Endothelial cell (in vitro differentiated cells): ENCODE results near the gene CD28. TPM values are rescaled to one million over a fixed set of nuclear protein-coding genes. Genes with fewer than 3 reads are reported as not detected.

ENCODE experiments used
- DNase-seq: peaks from one replicate; pipeline ENCODE4 v3.0.0; 2021; ENCODE audit warnings: low spot score
- H3K27ac Mint-ChIP-seq: one replicate; pipeline ENCODE4 v1.8.0; 2021; ENCODE audit warnings: mixed read lengths, inconsistent platforms; ENCODE audit not compliant: unreplicated experiment
- H3K27me3 Mint-ChIP-seq: one replicate; pipeline ENCODE4 v1.8.0; 2021; ENCODE audit warnings: mild to moderate bottlenecking, moderate library complexity, mixed read lengths, inconsistent platforms; ENCODE audit not compliant: unreplicated experiment
- H3K36me3 Mint-ChIP-seq: one replicate; pipeline ENCODE4 v1.8.0; 2021; ENCODE audit warnings: mild to moderate bottlenecking, low read depth, mixed read lengths, inconsistent platforms; ENCODE audit not compliant: unreplicated experiment
- H3K4me1 Mint-ChIP-seq: one replicate; pipeline ENCODE4 v1.8.0; 2021; ENCODE audit warnings: mild to moderate bottlenecking, mixed read lengths, inconsistent platforms; ENCODE audit not compliant: unreplicated experiment
- H3K4me3 Mint-ChIP-seq: one replicate; pipeline ENCODE4 v1.8.0; 2021; ENCODE audit warnings: mild to moderate bottlenecking, mixed read lengths, inconsistent platforms; ENCODE audit not compliant: unreplicated experiment
- H3K9me3 Mint-ChIP-seq: one replicate; pipeline ENCODE4 v1.8.0; 2021; ENCODE audit warnings: mixed read lengths, inconsistent platforms; ENCODE audit not compliant: unreplicated experiment
- CTCF ChIP-seq: fragments of 200-600 bp; sonication (generic); IDR thresholded peaks from one replicate; pipeline ENCODE4 v1.5.0; 2021; ENCODE audit warnings: antibody characterized with exemption; ENCODE audit not compliant: unreplicated experiment
- total RNA-seq: library from RNA; stranded (reverse); fragmentation: NEBNext Ultra II Directional; extraction: Animal tissue kit (Norgen Biotek cat#: 25700); gene quantifications from one replicate; pipeline ENCODE4 v1.2.1, GENCODE V29; 2021; ENCODE audit not compliant: unreplicated experiment

CD28 gene
- total RNA-seq, 1 donor from 2014 or later, result not detected

DNA sequence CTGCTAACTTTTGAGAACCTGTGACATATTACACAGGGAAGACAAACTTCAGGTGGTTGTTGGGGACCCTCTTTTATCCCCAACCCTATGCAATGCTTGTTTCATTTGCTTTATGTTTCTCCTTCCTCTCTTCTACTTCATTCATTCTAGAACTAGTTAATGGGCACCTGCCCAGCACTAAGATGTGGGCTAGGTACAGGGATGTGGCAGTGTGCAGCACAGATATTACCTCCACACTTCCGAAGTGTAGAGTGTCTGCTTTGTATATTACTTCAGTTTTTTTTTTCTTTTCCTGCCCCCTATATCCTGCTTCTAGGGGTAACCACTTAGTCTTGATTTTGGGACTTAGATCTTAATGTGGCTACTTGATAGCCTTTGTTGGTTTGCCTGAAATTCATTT, 35.1 kb downstream of the CD28 start:
- Mint-ChIP-seq H3K36me3 (no peaks in the 10 kb centered on the region), H3K27me3 (peaks cover 3% of the 10 kb centered on the region), H3K4me1 (no peaks in the 10 kb centered on the region), H3K27ac (no peak overlapping the region), H3K9me3 (no peaks in the 10 kb centered on the region), H3K4me3 (no peak overlapping the region)
- TF ChIP-seq CTCF, result no peak
- DNase-seq, result no peak

DNA sequence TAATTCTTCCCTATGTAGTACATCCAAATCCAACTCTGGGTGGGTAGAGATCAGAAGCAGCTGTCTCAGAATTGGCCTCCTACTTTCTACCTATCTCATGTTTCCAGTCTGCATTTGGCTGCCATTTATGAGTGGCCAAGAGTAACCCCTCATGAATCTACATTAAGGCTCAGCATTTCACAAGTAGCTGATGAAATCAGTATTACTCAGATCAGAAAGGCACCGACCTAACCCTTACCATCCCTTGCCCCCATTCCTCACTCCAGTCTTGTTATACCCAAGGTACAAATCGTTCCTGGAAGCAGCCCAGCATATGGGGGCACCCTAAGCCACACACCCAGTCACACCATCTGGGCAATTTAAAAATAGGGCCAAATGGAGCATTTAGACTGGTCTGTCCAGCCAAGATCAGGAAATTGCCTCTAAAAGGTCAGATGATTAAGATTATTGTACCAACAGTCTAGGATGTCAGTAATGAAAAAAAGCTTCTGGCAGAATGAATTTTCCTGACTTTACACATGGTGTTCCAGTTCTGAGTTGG, 37.1 kb downstream of the CD28 start:
- H3K27ac Mint-ChIP-seq, result no peak overlapping the region
- no peaks in the 10 kb centered on the region for H3K9me3 Mint-ChIP-seq
- H3K4me3 Mint-ChIP-seq, result no peak overlapping the region
- DNase-seq, result no peak
- no peaks in the 10 kb centered on the region for H3K4me1 Mint-ChIP-seq
- H3K36me3 Mint-ChIP-seq, result no peaks in the 10 kb centered on the region
- H3K27me3 Mint-ChIP-seq, result peaks cover 3% of the 10 kb centered on the region
- TF ChIP-seq CTCF, result no peak

DNA sequence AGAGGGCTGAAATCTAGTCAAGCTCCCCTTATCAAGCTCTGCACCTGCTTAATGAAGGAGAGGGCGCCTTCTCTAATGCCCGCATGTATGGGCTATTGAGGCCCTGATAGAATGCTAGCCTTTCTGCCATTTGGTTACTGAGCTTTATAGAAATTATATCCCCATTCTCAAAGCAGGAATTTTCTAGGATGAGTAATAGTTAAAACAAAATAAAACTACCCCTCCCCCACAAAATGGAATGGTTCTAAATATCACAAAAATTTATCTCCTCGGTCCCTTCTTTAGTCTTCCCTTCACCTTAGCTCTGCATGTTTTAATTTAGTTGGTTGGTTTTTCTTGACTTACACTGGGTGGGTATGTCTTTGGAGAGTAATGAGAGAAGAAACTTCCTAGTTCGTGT, 37.7 kb downstream of the CD28 start:
- H3K27ac Mint-ChIP-seq, result no peak overlapping the region
- no peak for TF ChIP-seq CTCF
- no peaks in the 10 kb centered on the region for H3K9me3 Mint-ChIP-seq
- H3K27me3 Mint-ChIP-seq, result peaks cover 3% of the 10 kb centered on the region
- H3K4me1 Mint-ChIP-seq, result no peaks in the 10 kb centered on the region
- H3K36me3 Mint-ChIP-seq, result no peaks in the 10 kb centered on the region
- H3K4me3 Mint-ChIP-seq, result no peak overlapping the region
- no peak for DNase-seq

DNA sequence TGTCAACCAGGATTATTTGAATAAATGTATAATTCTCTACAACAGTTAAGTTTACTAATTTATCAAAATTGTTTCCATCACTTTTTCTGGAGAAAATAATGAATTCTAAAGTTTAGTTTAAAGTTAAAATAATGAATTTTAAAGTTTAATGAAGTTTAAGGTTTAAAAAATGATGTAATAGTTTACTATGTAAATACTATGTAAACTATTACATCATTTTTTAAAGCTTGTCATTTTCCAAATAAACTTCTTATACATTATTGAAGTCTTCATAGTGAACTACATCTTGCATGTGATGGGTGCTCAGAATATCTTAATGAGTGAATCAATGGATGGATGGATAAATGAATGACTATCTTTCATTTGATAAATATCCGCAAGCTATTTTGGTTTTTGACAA, 38.8 kb downstream of the CD28 start:
- no peaks in the 10 kb centered on the region for H3K9me3 Mint-ChIP-seq
- H3K27me3 Mint-ChIP-seq, result peaks cover 3% of the 10 kb centered on the region
- H3K4me3 Mint-ChIP-seq, result no peak overlapping the region
- no peaks in the 10 kb centered on the region for H3K36me3 Mint-ChIP-seq
- no peak overlapping the region for H3K27ac Mint-ChIP-seq
- TF ChIP-seq CTCF, result no peak
- no peak for DNase-seq
- H3K4me1 Mint-ChIP-seq, result no peaks in the 10 kb centered on the region

DNA sequence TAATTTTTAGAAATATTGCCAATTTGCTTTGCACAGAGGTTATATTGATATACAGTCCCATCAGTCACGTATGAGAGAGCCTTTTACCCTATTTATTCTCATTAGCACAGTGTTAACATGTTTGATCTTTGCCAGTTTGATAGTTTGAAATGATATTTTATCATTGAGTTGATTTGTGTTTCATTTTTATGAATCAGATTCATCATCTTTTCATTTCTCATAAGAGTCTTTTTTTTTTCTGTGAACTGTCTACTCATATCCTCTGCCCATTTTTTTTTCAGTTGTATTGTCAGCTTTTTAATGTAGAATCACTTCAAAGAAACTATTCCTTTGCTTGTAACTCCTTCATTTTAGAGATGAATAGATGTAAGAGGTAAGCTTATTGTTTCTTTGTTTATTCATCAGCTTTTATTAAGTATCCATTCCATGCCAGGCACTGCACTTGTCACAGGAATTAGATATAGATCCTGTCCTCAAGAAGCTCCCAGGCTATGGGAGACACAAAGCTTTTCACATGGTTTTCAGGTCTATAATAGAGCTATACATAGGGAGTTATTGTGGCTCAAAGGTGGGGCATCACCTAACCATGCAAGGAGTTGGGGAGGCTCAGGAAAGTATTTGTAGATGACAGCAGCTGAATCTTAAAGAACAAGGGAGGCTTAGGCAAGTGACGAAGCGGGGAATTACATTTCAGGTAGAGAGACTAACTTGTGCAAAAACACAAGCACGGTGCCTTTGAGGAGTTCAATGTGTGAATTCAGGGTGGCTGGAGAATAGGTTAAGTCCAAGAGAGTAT, 42.1 kb downstream of the CD28 start:
- no peaks in the 10 kb centered on the region for H3K36me3 Mint-ChIP-seq
- H3K27ac Mint-ChIP-seq, result no peak overlapping the region
- no peaks in the 10 kb centered on the region for H3K9me3 Mint-ChIP-seq
- H3K4me3 Mint-ChIP-seq, result no peak overlapping the region
- no peak for DNase-seq
- no peaks in the 10 kb centered on the region for H3K27me3 Mint-ChIP-seq
- TF ChIP-seq CTCF, result no peak
- no peaks in the 10 kb centered on the region for H3K4me1 Mint-ChIP-seq
